Endothelial cell of umbilical vein (primary cell): ENCODE results near the gene BRSK2. TPM values are rescaled to one million over a fixed set of nuclear protein-coding genes. Genes with fewer than 3 reads are reported as not detected.

Source experiments
- BruUV-seq: library from RNA; stranded (reverse); fragments of 400-500 nt; replicated peaks from 2 replicates; lab custom pipeline; 2021; lab: Mats Ljungman, UMichigan
- CTCF ChIA-PET: fragments of 300-600, 350-600 bp; sonication (Branson Sonifier 250); formaldehyde crosslinking; loops from one replicate; lab custom pipeline; 2021; ENCODE audit warnings: antibody characterized with exemption, inconsistent platforms; lab: Charles Lee
- POLR2A ChIA-PET: fragments of 300-600, 350-600 bp; sonication (Branson Sonifier 250); formaldehyde crosslinking; loops from one replicate; lab custom pipeline; 2021; ENCODE audit warnings: antibody characterized with exemption, inconsistent platforms; lab: Charles Lee
- DNase-seq: peaks from one replicate; pipeline ENCODE4 v3.0.0-alpha.2; 2011; ENCODE audit warnings: low read depth, low spot score
- FAIRE-seq: peaks from 2 replicates; lab custom pipeline; 2011; peaks lifted over from hg19 to GRCh38; lab: Jason Lieb, UNC
- H2AFZ ChIP-seq: 2 replicates; pipeline ENCODE4 v1.6.0; 2012; ENCODE audit warnings: low read depth, low read length, control low read depth, inconsistent platforms
- H3K27ac ChIP-seq: 2 replicates; pipeline ENCODE4 v1.5.1; 2011; ENCODE audit warnings: low read depth, mild to moderate bottlenecking, control low read depth, low read length, moderate library complexity; ENCODE audit not compliant: insufficient read depth
- H3K27me3 ChIP-seq, 2 experiments: 2 replicates each; pipeline versions ENCODE4 v1.6.0 to v1.6.1; 2011; ENCODE audit warnings: low read length in 2 of 2, mixed read lengths in 1 of 2; ENCODE audit not compliant: control insufficient read depth in 2 of 2, insufficient read depth in 2 of 2
- H3K36me3 ChIP-seq, 2 experiments: 2 replicates in 1 of 2; 3 replicates in 1 of 2; pipeline ENCODE4 v1.5.1; 2011; ENCODE audit warnings: low read length in 2 of 2, mild to moderate bottlenecking in 1 of 2, moderate library complexity in 1 of 2; ENCODE audit not compliant: control insufficient read depth in 2 of 2, insufficient read depth in 2 of 2; ENCODE audit errors: extremely low read depth in 1 of 2
- H3K4me1 ChIP-seq: 3 replicates; pipeline ENCODE4 v1.5.1; 2011; ENCODE audit warnings: mild to moderate bottlenecking, low read length; ENCODE audit not compliant: control insufficient read depth, insufficient read depth; ENCODE audit errors: extremely low read depth
- H3K4me2 ChIP-seq: 2 replicates; pipeline ENCODE4 v1.6.1; 2011; ENCODE audit warnings: low read length, control low read depth, mixed read lengths; ENCODE audit not compliant: insufficient read depth
- H3K4me3 ChIP-seq, 3 experiments: fragments of 200-600 bp in 1 of 3; sonication (generic), shearing (Covaris generic) in 1 of 3; replicated peaks in 1 of 3; 2 replicates each; pipeline ENCODE4 v1.5.1; 2011 to 2016; ENCODE audit warnings: control low read depth in 3 of 3, low read length in 3 of 3, mild to moderate bottlenecking in 2 of 3, inconsistent platforms in 1 of 3, low read depth in 1 of 3, moderate library complexity in 1 of 3; ENCODE audit not compliant: insufficient read depth in 1 of 3
- H3K79me2 ChIP-seq: 2 replicates; pipeline ENCODE4 v1.6.0; 2012; ENCODE audit warnings: low read length, inconsistent platforms; ENCODE audit not compliant: control insufficient read depth, insufficient read depth
- H3K9ac ChIP-seq: replicated peaks from 2 replicates; pipeline ENCODE3; 2011; ENCODE audit warnings: low read length, control low read depth; ENCODE audit not compliant: insufficient read depth; ENCODE audit errors: extremely low read depth
- H3K9me1 ChIP-seq: replicated peaks from 3 replicates; pipeline ENCODE4 v1.6.0; 2011; ENCODE audit warnings: mild to moderate bottlenecking, low read length; ENCODE audit not compliant: control insufficient read depth, insufficient read depth; ENCODE audit errors: extremely low read depth
- H3K9me3 ChIP-seq: replicated peaks from 2 replicates; pipeline ENCODE4 v1.5.1; 2012; ENCODE audit warnings: low read length, inconsistent platforms; ENCODE audit not compliant: control insufficient read depth, insufficient read depth
- H4K20me1 ChIP-seq: replicated peaks from 2 replicates; pipeline ENCODE3; 2011; ENCODE audit warnings: mild to moderate bottlenecking, low read length; ENCODE audit not compliant: control insufficient read depth, insufficient read depth; ENCODE audit errors: extremely low read depth
- CTCF ChIP-seq, 2 donors: IDR thresholded peaks; 1 replicate in 1 of 2; 2 replicates in 1 of 2; pipeline ENCODE4 v1.5.1; 2011; ENCODE audit warnings: low read length in 2 of 2, mild to moderate bottlenecking in 2 of 2, moderate library complexity in 2 of 2, control low read depth in 1 of 2, inconsistent platforms in 1 of 2, low read depth in 1 of 2; ENCODE audit not compliant: insufficient read depth in 1 of 2; ENCODE audit errors: extremely low read depth in 1 of 2
- EZH2 ChIP-seq: IDR thresholded peaks from 2 replicates; pipeline ENCODE4 v1.6.1; 2012; ENCODE audit warnings: borderline replicate concordance, low read depth, mild to moderate bottlenecking, moderate library complexity, low read length, inconsistent platforms; ENCODE audit not compliant: severe bottlenecking
- FOS ChIP-seq: IDR thresholded peaks from 2 replicates; pipeline ENCODE4 v1.6.1; 2011; ENCODE audit warnings: mild to moderate bottlenecking, low read length, moderate library complexity, borderline replicate concordance; ENCODE audit not compliant: insufficient read depth
- GATA2 ChIP-seq: IDR thresholded peaks from 2 replicates; pipeline ENCODE4 v1.7.0; 2011; ENCODE audit warnings: low read depth, mild to moderate bottlenecking, moderate library complexity, mixed read lengths, low read length; ENCODE audit not compliant: insufficient read length, insufficient read depth
- JUN ChIP-seq: IDR thresholded peaks from 2 replicates; pipeline ENCODE4 v1.6.1; 2011; ENCODE audit warnings: borderline replicate concordance, low read depth; ENCODE audit not compliant: insufficient read length, insufficient read depth
- MYC ChIP-seq: IDR thresholded peaks from one replicate; pipeline ENCODE4 v1.6.1; 2011; ENCODE audit warnings: mild to moderate bottlenecking, low read depth, low read length
- POLR2A ChIP-seq: IDR thresholded peaks from 2 replicates; pipeline ENCODE4 v1.6.1; 2012; ENCODE audit warnings: low read depth, mild to moderate bottlenecking, control low read depth, low read length
- POLR2AphosphoS5 ChIP-seq: IDR thresholded peaks from 2 replicates; pipeline ENCODE4 v1.6.1; 2012; ENCODE audit warnings: low read depth, mild to moderate bottlenecking, control low read depth, low read length, moderate library complexity; ENCODE audit not compliant: insufficient read depth
- dilution Hi-C: fragments of 300-500 bp; cut with MboI; formaldehyde crosslinking; loops from one replicate; pipeline ENCODE4 v1.15.0; 2019; ENCODE audit warnings: low sequenced_read_pairs; ENCODE audit not compliant: extremely low pct_ligation_motif_present
- intact Hi-C: fragments of 100-400 bp; cut with micrococcal nuclease; formaldehyde crosslinking; loops from one replicate; pipeline ENCODE4 v1.10.0; 2022
- polyA plus RNA-seq, 4 experiments: library from polyadenylated mRNA; depleted of rRNA in 3 of 4; stranded (reverse) in 3 of 4; unstranded in 1 of 4; fragments of >200 nt; gene quantifications; 2 replicates each; pipeline versions ENCODE4 v1.2.1 to v1.2.3, GENCODE V29; 2011 to 2012; ENCODE audit warnings: missing spikeins in 1 of 4
- total RNA-seq: library from RNA; stranded (reverse); gene quantifications from 2 replicates; pipeline ENCODE4 v1.2.3, GENCODE V29; 2021
- TF ChIP-seq, protein P1 (sequence below): IDR thresholded peaks from 2 replicates; pipeline ENCODE4 v1.6.1; 2011; ENCODE audit not compliant: insufficient read depth, insufficient read length

The BRSK2 gene
- total and polyA plus RNA-seq, 2 donors (not counting 3 experiments of a cell fraction or from before 2014, with no cell fraction given): 0.08 to 0.20 TPM

DNA sequence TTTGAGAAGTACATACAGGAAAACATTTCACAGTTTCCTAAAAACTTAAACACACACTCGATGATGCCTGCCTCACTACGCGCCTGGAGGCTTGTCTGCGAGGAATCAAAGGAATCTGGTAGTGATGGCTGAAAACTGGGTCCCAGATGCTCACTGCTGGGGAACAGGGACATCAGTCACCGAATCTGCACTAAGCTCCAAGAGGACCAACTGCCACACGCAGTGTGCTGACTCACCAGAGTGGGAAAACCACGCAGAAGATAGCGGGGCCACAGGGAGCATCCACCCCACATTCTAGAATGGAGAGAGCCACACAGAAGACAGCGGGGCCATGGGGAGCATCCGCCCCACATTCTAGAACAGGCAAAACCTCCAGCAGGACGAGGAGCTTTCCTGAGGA, 121.2 kb downstream of the BRSK2 start:
- ChIA-PET CTCF (interaction anchor here (1.3 kb wide), 1 partner anchor 308 kb away, joined by 4 read pairs; no protein-coding TSS in a partner anchor), POLR2A (no interaction called here)
- Histone ChIP-seq H3K9me3 (no peaks in the 10 kb centered on the region), H3K9me1 (no peaks in the 10 kb centered on the region), H3K4me1 (no peaks in the 10 kb centered on the region), H3K4me3 (no peak overlapping the region), H3K9ac (no peak overlapping the region), H4K20me1 (peaks cover 6% of the 10 kb centered on the region), H3K27me3 (no peaks in the 10 kb centered on the region), H3K4me2 (no peak overlapping the region), H2AFZ (no peak overlapping the region), H3K36me3 (no peaks in the 10 kb centered on the region), H3K27ac (no peak overlapping the region), H3K79me2 (peaks cover 15% of the 10 kb centered on the region)
- BruUV-seq: no TSS peak
- no peak for TF ChIP-seq GATA2
- TF ChIP-seq JUN: no peak
- no peak for TF ChIP-seq CTCF (IDR thresholded peaks at IDR 0.05; ENCODE audit: extremely low read depth in 1 of 2, insufficient read depth in 1 of 2, low read depth in 1 of 2, low read length in 2 of 2)
- no peak for DNase-seq
- FAIRE-seq: no peak
- intact Hi-C loops: loop anchor here (10.0 kb wide), 1 partner anchor 126 kb away; the partner anchor contains the start of gene BRSK2
- dilution Hi-C loops: no loop called here

- dilution Hi-C loops (no loop called here), intact Hi-C loops (loop anchor here (10.0 kb wide), 1 partner anchor 127 kb away; the partner anchor contains the start of gene BRSK2)
- H3K27ac ChIP-seq: no peak overlapping the region
- H3K79me2 ChIP-seq: peaks cover 12% of the 10 kb centered on the region
- no peak overlapping the region for H3K4me2 ChIP-seq
- DNase-seq: no peak
- H3K27me3 ChIP-seq: no peaks in the 10 kb centered on the region
- ChIA-PET CTCF (no interaction called here), POLR2A (no interaction called here)
- TF ChIP-seq, protein P1, sequence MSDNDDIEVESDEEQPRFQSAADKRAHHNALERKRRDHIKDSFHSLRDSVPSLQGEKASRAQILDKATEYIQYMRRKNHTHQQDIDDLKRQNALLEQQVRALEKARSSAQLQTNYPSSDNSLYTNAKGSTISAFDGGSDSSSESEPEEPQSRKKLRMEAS: no peak
- TF ChIP-seq FOS: no peak
- TF ChIP-seq GATA2: no peak
- no peak for TF ChIP-seq POLR2AphosphoS5
- TF ChIP-seq CTCF (IDR thresholded peaks at IDR 0.05; ENCODE audit: extremely low read depth in 1 of 2, insufficient read depth in 1 of 2, low read depth in 1 of 2, low read length in 2 of 2): no peak
- TF ChIP-seq JUN: no peak
- TF ChIP-seq MYC: no peak
- TF ChIP-seq POLR2A: no peak
- TF ChIP-seq EZH2: no peak
- no peak overlapping the region for H3K4me3 ChIP-seq
- peaks cover 3% of the 10 kb centered on the region for H4K20me1 ChIP-seq
- H3K9me3 ChIP-seq: no peaks in the 10 kb centered on the region
- no TSS peak for BruUV-seq
- no peaks in the 10 kb centered on the region for H3K36me3 ChIP-seq
- H3K9ac ChIP-seq: no peak overlapping the region
- no peaks in the 10 kb centered on the region for H3K9me1 ChIP-seq
- no peaks in the 10 kb centered on the region for H3K4me1 ChIP-seq
- no peak for FAIRE-seq
- no peak overlapping the region for H2AFZ ChIP-seq
These were observed 122.3 kb downstream of the BRSK2 start for GRCh38 chr11:1511937-1512496.
